ENCODE data around the gene ZNF691.
"Not testable (repeated sequence)": the region's sequence is repeated elsewhere in the genome, so short reads cannot be mapped to it uniquely, and the experiment has no call there.

The ZNF691 gene

DNA sequence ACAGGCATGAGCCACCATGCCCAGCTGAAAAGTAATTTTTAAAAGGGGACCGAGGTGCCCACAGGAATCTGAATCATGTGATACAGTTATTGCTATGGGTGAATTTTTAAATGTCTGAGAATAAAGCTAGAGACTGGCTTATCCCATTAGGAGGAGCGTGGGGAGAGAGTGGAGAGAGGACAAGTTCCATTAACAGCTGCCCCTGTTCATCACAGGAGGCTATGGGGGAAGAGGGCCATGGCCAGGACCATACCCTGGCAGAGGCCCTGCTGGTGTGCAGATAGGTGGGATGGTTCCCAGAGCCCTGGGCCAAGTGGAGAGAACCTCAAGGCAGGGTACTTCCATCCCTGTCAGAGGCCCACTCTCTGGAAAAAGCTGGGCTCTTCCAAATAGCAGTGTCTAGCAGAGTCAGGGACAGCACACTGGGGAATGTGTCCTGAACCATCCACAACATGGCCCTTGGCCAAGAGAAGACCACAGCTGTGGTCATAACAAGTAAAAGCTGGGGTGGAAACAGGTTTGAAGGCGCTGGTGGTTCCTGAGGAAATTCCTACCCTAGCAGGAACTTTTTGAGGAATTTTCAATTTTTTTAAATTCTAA, 13.7 kb upstream of the ZNF691 start:
- DNase-seq (ENCODE audit: low read depth in 2 of 2) = no peak

DNA sequence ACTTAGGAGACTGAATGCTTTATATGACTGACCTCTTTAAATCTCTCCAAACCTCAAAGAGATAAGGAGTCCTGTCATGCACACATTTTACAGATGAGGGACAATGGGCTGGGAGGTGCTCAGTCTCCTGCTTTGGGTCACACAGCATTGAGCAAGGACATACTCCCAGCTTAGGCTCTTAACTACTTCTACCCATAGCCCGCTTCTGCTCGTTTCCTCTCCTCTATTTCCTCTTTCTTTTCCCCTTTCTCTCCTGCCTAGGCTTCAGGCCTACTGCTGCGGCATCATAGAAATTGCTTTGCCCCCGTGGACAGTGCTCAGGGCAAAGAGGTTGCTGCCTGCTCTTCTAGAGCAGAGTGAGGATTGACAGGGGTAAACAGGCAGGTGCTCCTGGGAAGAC, 12.4 kb upstream of the ZNF691 start:
- DNase-seq (ENCODE audit: low read depth in 2 of 2) = no peak

DNA sequence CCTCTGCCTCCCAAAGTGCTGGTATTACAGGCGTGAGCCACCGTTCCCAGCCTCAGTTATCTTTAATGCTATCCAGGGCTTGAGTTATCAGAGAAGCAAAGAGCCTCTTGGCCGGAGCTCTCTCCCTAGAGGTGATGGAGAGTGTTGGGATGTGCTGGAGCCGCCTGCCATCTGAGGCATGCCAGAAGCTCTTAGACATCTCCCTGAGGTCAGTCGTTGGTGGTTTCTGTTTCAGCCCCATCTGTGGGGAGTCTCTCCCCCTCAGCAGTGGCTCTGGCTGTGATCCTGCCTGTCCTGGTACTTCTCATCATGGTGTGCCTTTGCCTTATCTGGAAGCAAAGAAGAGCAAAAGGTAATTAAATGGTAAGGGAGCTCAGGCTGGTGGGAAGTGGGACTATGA, 11.6 kb upstream of the ZNF691 start:
- DNase-seq (ENCODE audit: low read depth in 2 of 2) = no peak

DNA sequence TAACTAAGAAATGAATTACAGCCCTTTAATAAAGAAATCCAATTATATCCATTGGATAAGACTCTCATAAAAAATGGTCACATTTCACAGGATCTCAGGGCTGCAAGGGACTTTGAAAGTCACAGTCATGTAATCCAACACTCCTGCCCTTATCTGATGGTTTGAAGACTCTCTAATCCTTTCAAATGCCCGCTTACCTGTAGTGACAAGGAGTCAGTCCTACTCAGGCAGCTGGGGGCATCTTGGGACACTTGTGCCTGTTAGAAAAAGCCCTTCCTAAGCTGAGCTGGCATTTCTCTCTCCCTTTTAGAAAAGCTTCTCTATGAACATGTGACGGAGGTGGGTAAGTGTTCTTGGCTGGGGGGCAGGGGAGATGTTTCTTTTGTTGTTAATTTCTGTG, 11.0 kb upstream of the ZNF691 start:
- DNase-seq (ENCODE audit: low read depth in 2 of 2) = no peak

DNA sequence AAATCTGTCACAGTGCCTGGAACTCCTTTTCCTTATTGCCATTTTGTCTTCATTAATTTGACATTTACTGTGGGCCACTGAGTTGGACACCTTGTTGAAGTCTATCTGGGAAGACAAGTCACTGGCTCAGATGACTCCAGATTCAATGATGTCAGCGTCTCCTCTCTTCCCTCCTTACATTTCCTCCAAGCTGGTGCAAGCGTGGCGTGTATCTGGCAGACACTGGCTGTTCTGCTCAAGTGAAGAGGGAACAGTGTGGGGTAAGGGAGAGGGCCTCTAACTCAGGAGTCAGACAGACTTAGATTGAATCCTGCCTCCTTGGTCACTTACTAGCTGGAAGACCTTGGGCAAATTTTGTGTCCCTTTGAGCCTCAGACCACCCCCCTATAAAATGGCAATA, 8.7 kb upstream of the ZNF691 start:
- DNase-seq (ENCODE audit: low read depth in 2 of 2) = no peak

DNA sequence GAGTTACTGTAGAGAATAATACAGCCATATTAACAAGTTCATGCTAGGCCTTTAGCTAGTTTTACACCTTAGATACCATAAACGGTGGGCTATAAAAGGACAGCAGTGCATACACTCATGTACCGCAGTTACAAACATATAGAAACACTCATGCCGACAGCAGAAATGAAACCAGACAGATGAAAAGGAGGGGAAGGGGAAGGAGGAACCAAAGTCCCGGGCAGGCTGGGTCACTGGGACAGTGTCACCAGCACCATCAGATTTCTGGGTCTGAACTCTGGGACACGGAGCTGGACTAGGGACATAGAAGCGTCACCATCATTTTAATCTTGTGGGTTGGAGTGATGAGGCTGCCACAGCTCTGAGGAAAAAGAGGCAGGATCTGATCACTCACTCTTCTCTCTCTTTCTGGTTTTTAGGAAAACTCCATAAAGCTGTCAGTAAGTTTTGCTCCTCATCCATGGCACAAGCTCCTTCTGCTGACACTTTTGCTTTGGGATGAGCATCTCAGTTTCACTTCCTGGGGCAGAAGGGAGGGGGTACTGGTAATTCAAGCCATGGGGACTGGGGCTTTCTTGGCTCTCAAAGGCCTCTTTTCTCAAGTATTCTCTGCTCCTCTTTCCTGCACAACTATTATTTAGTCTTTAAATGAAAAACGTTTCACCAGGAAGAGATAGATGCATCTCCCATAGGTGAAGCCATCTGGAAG, 7.8 kb upstream of the ZNF691 start:
- DNase-seq (ENCODE audit: low read depth in 2 of 2) = no peak

DNA sequence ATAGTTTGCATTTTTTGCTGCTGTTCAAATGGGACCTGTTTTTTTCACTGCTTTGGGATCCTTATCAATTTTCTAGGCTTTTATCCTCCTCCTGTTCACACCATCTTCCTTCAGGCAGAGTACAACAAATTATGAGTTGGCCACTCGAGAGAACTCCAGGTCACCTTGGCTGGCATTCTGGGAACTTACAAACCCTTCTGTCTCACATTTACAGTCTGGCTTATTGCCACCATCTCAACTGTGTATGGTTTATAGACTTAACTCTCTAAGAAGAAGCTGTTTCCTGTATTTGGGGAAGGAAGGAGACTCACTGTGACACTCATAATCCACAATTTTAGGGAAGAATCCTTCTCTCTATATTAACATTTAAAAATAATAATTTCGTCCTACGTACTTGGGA, 5.4 kb upstream of the ZNF691 start:
- DNase-seq (ENCODE audit: low read depth in 2 of 2) = no peak

DNA sequence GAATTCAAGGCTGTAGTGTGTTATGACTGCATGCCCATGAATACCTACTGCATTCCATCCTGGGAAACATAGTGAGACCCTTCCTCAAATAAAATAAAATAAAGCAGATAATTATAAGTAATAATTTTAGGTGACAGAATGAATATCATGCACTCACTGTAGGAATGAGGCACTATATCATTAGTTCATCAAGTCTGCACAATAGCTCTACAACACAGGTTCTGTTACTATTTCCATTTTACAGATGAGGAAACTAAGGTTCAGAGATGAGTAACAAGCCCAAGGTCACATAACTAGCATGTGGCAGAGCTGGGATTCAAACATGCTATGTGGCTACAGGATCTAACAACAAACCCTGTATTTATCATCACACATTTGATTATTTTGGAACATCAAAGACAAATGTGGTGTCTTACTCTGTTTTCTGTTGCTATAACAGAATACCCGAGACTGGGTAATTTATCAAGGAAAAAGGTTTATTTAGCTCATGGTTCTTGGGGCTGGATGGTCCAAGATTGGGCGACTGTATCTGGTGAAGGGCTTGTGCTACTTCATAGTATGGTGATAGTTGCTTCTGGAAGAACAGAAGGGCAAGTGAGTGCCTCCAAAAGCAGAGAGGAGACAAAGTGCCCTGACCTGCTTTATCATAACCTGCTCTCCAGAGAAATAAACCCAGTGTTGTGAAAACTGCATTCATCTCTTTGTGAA, 4.8 kb upstream of the ZNF691 start:
- DNase-seq (ENCODE audit: low read depth in 2 of 2) = no peak

DNA sequence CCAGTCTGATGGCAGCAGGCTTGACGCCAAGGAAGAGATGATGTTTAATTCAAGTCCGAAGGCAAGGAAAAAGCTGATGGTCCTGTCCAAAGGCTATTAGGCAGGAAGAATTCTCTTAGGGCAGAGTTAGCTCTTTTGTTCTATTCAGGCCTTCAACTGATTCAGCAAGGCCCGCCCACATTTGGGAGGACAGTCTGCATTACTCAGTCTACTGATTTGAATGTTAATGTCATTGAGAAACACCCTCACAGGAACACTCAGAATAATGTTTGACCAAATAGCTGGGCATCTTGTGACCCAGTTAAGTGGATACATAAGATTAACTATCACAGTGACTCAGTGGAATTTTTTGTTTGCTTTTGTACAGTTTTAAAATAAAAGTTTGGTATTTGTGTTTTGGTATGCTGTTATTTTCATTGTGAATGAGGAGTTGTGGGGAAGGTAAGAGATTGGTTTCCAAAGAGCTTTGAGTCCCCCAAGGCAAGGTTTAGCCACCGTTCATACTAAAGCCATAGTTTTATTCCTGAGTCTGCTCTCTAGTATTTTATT, 1.7 kb upstream of the ZNF691 start:
- no peak for DNase-seq (ENCODE audit: low read depth in 2 of 2)

DNA sequence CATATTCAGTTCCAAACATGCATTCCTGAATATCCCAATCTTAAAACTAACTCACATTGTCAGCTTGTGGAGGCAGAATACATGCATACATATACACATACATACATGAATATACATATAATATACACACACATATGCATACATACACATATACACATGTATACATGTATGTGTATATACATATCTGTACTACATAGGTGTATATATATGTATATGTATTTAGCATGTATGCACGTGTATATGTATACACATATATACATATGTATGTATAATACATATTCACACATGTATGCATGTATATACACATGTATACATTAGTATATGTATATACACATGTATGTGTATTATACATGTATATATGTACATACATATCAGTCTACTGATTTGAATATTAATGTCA, 1.2 kb upstream of the ZNF691 start:
- no peak for DNase-seq (ENCODE audit: low read depth in 2 of 2)

DNA sequence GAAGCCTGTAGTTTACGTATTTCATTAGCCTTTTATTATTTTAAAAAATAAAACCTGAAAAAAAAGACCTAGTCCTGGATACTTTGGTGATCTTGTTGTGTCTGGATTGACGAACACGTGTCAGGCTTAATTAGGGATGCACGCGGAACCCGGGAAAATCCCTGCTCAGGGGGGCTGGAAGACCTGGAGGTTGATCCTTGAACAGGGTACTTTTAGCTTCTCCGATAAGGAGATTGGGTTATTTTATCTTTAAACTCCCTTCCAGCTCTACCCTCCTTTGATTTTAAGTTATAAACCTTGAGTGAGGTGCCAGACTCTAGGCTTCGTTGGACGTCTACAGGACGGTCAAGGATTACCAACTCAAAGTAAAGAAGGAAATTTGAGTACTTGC, 552 bp upstream of the ZNF691 start:
- DNase-seq (ENCODE audit: low read depth in 2 of 2) = no peak

DNA sequence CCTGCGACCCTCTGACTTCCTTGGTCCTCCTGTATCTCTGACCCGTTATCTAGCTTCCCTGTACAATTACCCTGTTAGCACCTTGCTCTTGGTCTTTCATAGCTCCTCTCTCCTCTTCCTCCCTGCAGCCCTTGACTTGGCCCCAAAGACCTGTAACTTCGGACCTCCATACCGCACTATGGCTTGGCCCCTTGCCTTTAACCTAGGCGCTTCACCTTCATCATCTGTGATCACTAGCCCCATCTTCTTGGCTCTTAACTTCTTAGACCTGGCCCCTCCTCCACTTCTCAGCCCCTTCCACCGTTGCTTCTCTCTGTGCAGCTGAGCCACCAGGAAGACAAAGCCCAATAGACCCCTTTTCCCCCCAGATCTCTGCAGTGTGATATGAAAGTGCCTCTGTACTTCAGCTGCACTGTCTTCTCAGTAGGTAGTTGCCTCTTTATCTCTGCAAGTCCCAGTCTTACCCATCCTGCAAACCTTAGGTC, 740 bp downstream of the ZNF691 start:
- no peak for DNase-seq (ENCODE audit: low read depth in 2 of 2)

DNA sequence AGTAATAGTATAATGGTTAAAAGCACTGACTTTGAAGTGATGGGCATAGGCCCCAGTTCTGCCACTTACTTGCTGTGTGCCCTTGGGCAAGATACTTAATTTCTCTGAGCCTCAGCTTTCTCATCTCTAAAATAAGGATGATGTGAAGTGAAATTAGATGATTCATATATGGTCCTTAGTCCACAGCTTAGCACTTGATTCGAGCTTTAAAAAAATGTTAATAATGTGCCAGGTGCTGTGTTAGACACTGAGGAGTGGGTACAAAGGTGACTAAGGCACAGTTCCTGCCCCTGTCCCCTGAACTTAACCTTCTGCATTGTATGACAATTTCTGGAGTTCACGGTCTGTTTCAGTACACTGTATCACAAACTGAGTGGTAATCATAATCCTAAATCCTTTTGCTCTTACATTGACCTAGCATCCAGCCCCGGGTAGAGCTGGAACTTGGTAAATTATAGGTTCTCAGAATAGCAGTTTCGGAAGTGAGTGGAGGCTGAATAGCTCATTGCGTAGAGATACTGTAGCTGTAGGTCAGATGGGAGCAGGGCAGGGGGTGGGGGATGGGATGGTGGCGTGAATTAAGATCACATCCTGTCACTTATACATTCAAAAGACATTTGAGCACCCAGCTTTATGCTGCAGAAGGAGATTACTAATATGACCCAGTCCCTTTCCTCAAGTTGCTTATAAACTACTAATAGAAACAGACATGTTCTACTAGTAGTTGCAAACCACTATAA, 1.5 kb downstream of the ZNF691 start:
- no peak for DNase-seq (ENCODE audit: low read depth in 2 of 2)

DNA sequence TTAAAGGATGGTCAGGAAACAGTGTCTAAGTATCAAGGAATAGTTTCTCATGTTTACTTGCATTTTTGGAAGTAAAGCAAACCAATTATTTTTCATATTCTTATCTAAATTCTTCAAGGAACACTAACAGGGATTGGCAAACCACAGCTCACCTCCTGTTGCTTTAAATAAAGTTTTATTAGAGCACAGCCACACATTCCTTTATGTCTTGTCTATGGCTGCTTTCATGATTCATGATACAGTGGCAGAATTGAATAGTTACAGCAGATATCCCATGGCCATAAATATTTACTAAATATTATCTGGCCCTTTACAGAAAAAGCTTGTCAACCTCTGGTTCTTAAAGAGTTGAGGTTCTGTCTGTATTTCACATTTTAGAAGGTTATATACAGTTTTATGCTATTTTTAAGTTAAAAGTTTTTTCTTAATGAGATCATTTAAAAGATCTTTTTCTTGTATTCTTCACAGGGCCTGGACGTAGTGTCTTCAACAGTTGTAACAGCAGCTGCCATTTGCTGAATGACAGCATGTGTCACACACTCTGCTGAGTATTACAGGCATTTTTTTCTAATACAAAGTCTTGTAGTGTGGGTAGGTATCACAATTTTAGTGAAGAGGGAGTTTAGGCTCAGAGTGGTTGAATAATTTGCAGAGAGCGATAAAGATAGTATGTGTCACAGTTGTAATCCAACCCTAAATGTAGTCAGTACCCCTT, 2.6 kb downstream of the ZNF691 start:
- no peak for DNase-seq (ENCODE audit: low read depth in 2 of 2)

DNA sequence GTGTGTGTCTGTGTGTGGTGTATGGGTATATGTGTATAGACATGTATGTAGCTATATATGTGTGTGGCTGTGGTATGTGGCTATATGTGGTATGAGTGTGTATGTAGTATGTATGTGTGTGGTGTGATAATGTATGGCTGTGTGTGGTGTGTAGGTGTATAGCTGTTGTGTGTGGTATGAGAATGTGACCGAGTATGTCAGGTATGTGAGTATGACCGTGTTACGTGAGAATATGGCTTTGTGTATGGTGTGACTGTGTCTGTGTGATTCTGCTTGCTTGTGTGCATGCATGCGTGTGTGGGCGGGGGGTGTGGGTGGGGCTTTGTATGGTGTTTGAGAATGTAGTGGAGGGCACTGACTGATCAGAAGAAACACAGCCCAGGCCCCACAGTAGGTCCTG, 3.5 kb downstream of the ZNF691 start:
- no peak for DNase-seq (ENCODE audit: low read depth in 2 of 2)

DNA sequence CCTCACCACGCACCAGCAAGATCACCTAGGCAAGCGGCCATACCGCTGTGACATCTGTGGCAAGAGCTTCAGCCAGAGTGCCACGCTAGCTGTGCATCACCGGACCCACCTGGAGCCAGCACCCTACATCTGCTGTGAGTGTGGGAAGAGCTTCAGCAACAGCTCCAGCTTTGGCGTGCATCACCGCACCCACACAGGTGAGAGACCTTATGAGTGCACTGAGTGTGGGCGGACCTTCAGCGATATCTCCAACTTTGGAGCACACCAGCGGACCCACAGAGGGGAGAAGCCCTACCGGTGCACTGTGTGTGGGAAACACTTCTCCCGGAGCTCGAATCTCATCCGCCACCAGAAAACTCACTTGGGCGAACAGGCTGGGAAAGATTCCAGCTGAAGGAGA, 5.0 kb downstream of the ZNF691 start:
- no peak for DNase-seq (ENCODE audit: low read depth in 2 of 2)

DNA sequence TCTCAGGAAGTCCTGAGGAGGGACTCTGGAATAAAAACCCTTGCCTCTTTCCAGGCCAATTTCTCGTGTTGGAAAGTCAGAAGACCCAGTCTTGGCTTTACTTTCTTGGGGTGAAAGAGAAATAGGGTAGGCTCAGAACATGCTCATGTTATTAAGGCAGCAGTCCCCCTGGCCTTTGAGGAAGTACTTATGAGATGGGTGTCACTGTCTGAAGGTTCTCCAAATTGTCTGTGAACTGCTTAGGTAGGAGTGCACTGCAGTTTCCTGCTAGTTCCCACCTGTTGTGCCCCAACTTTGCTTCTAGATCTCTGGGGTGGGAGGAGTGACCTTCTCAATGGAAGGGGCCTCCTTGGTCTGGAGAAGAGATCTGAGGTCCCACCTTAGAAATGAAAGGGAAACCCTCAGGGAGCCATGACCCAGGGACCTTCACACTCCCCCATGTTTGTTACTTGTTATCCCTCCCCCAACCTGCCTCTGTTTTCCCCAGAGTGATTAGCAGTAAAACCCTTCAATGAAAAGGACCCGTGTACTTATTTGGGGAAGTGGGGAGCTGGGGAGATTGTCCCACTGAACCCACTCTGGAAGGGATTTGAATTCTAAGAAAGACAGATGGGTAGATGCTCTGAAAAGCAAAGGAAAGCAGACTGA, 5.7 kb downstream of the ZNF691 start:
- no peak for DNase-seq (ENCODE audit: low read depth in 2 of 2)

DNA sequence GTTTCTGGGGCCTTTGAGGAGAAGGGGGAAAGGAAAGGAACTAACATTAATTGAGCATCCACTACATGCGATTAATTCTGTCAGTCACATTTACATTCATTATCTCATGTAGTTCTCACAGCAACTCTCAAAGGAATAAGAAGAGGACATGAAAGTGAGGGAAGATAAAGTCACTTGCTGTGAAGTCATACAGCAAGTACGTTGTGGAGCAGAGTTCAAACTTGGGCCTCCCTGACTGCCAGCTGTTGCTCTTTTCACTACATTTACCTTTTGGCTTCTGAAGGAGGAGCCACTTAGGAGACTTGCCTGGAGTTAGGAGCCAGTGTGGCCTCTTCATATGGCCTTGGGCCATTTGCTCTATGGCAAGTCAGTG, 6.2 kb downstream of the ZNF691 start:
- no peak for DNase-seq (ENCODE audit: low read depth in 2 of 2)

DNA sequence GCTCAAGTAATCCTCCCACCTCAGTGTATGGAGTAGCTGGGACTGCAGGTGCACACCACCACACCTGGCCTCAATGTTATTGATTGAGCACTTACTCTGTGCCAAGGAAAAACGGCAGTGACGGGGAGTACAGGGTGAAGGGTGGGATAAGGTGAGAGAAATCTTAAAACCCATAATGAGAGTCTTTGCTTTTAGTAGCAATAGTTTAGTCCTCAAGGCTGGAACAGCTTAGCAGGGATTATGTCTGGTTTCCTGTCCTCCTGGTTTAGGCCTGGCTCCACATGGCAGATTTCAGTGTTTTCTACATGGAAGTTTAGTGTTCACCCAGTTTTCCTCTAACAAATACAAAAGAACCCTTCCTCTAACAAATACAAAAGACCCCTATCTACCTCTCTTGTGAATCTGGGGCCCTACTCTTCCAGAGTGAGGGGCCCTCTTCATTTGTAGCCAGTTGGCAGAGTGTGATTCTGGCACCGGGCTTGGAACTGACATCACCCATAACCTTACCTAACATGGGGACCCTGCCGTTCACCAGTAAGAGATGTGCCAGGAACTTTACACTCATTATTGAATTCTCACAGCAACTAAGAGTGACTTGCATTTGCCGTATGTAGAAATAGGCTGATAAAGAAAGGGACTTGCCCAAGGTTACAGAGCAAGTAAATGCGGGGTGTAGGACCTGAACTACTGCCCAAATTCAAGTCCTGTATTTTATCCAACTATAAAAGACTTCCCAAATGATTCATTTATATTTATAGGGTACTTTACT, 6.9 kb downstream of the ZNF691 start:
- DNase-seq (ENCODE audit: low read depth in 2 of 2) = no peak

DNA sequence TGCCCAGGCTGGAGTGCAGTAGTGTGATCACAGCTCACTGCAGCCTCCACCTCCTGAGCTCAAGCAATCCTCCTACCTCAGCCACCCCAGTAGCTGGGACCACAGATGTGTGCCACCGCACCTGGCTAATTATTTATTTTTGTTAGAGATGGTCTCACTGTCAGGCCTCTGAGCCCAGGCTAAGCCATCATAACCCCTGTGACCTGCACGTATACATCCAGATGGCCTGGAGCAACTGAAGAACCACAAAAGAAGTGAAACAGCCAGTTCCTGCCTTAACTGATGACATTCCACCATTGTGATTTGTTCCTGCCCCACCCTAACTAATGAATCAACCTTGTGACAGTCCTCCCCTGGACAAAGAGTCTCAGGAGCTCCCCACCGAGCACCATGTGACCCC, 10.1 kb downstream of the ZNF691 start:
- not testable (repeated sequence) for DNase-seq (ENCODE audit: low read depth in 2 of 2)

All from stimulated activated CD8-positive, alpha-beta memory T cell treated with anti-CD3 and anti-CD28 coated beads, Interleukin-15, amount 100 ng/mL, for 48 hours (primary cell).